GM19395 (cell line): ENCODE data around the gene ELN.
A peak's percentile ranks its signal among the peaks of the same experiment; 100 is the strongest.
"Not testable (repeated sequence)": the region's sequence is repeated elsewhere in the genome, so short reads cannot be mapped to it uniquely, and the experiment has no call there.

Experiments used
- ATAC-seq: cut with Tn5 transposase; IDR thresholded peaks from one replicate; pipeline ENCODE4 v1.9.1; 2021; ENCODE audit warnings: mild to moderate bottlenecking, moderate library complexity; ENCODE audit not compliant: unreplicated experiment

Gene ELN

GRCh38 chr7:74000489-74001149 lies 27.4 kb upstream of the ELN start:
- ATAC-seq: no peak

- no peak for ATAC-seq
Measured at GRCh38 chr7:74001150-74001494, 26.9 kb upstream of the ELN start.

GRCh38 chr7:74002474-74003017 lies 25.4 kb upstream of the ELN start:
- no peak for ATAC-seq

GRCh38 chr7:74003621-74004020 lies 24.4 kb upstream of the ELN start:
- ATAC-seq: no peak

- ATAC-seq: no peak
Measured at GRCh38 chr7:74006032-74006431, 21.9 kb upstream of the ELN start.

GRCh38 chr7:74006451-74007241 lies 21.3 kb upstream of the ELN start:
- no peak for ATAC-seq

GRCh38 chr7:74007242-74007567 lies 20.8 kb upstream of the ELN start:
- ATAC-seq: no peak

- ATAC-seq: no peak
Measured at GRCh38 chr7:74008687-74009086, 19.3 kb upstream of the ELN start.

- ATAC-seq: no peak
Measured at GRCh38 chr7:74009719-74010118, 18.3 kb upstream of the ELN start.

GRCh38 chr7:74010407-74010806 lies 17.6 kb upstream of the ELN start:
- no peak for ATAC-seq

- ATAC-seq: not testable (repeated sequence)
Measured at GRCh38 chr7:74011421-74011820, 16.6 kb upstream of the ELN start.

GRCh38 chr7:74012842-74013249 lies 15.1 kb upstream of the ELN start:
- peak; percentile 97 for ATAC-seq

GRCh38 chr7:74013539-74014272 lies 14.3 kb upstream of the ELN start:
- no peak for ATAC-seq

- no peak for ATAC-seq
Measured at GRCh38 chr7:74014931-74015330, 13.0 kb upstream of the ELN start.

- ATAC-seq: no peak
Measured at GRCh38 chr7:74015670-74016069, 12.3 kb upstream of the ELN start.

- no peak for ATAC-seq
Measured at GRCh38 chr7:74017125-74017524, 10.8 kb upstream of the ELN start.

GRCh38 chr7:74018246-74018895 lies 9.6 kb upstream of the ELN start:
- no peak for ATAC-seq

GRCh38 chr7:74019149-74019548 lies 8.8 kb upstream of the ELN start:
- ATAC-seq: no peak

- ATAC-seq: no peak
Measured at GRCh38 chr7:74020390-74020789, 7.6 kb upstream of the ELN start.

GRCh38 chr7:74021546-74022320 lies 6.2 kb upstream of the ELN start:
- ATAC-seq: no peak

- no peak for ATAC-seq
Measured at GRCh38 chr7:74022507-74022906, 5.5 kb upstream of the ELN start.
